OCI-LY3 (cell line): Measurements from ENCODE around the gene IMMP2L.

ENCODE experiments used
- EZH2phosphoT487 ChIP-seq: fragments of 200-600 bp; shearing (Covaris generic); IDR thresholded peaks from 2 replicates; pipeline ENCODE4 v1.6.1; 2018; ENCODE audit warnings: antibody characterized with exemption, mixed run types, low read depth
- TF ChIP-seq, protein P1 (sequence below): fragments of 200-600, 300-600 bp; sonication (generic); IDR thresholded peaks from 2 replicates; pipeline ENCODE4 v1.5.1; 2014; ENCODE audit warnings: antibody characterized with exemption, low read length, low read depth

DNA sequence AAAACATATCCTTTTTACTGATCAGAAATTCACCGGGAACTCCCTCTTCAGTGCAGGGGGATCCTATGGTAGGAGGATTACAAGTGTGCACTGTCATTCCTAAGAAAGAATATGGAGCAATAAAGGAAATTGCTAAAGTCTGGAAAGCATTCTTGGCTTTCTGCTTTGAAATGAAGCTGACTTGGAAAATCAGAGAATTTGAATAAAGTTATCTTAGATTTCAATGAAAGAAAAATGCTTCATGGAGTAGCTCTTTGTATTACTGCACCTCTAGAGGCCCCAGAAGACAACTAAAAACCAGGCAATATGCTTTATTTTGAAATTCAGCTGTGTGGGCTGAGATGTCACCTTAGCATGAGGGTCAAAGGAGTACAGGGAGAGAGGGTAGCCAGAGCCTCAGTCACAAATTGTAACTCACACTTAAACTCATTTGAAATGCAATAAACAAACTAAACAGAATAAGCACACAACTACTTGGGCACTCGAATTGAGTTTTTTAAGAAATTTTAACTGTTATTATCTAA lies 102.5 kb downstream of the IMMP2L start:
- TF ChIP-seq, protein P1, sequence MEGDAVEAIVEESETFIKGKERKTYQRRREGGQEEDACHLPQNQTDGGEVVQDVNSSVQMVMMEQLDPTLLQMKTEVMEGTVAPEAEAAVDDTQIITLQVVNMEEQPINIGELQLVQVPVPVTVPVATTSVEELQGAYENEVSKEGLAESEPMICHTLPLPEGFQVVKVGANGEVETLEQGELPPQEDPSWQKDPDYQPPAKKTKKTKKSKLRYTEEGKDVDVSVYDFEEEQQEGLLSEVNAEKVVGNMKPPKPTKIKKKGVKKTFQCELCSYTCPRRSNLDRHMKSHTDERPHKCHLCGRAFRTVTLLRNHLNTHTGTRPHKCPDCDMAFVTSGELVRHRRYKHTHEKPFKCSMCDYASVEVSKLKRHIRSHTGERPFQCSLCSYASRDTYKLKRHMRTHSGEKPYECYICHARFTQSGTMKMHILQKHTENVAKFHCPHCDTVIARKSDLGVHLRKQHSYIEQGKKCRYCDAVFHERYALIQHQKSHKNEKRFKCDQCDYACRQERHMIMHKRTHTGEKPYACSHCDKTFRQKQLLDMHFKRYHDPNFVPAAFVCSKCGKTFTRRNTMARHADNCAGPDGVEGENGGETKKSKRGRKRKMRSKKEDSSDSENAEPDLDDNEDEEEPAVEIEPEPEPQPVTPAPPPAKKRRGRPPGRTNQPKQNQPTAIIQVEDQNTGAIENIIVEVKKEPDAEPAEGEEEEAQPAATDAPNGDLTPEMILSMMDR = no peak
- TF ChIP-seq EZH2phosphoT487 = no peak
